ENCODE measurements around the gene ACSM2B.

DNA sequence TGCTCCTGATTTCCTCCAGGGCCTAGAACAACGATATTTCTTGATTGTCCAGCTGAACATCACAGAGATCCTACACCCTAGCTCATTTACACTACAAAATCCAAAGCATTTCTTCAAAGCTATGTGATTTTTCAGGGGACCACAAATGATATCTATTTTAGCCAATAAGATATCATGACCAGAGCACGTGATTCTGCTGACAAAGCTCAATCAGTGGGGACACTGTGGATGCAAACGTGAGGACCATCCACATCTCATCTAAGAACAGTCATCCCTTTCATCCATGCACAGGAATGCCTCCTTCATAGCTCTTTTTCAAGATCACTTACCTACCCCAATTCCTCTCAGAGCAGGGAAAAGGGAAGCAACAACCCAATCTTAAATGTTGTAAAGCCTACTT, 56.9 kb downstream of the ACSM2B start:
- TF ChIP-seq, protein P1, sequence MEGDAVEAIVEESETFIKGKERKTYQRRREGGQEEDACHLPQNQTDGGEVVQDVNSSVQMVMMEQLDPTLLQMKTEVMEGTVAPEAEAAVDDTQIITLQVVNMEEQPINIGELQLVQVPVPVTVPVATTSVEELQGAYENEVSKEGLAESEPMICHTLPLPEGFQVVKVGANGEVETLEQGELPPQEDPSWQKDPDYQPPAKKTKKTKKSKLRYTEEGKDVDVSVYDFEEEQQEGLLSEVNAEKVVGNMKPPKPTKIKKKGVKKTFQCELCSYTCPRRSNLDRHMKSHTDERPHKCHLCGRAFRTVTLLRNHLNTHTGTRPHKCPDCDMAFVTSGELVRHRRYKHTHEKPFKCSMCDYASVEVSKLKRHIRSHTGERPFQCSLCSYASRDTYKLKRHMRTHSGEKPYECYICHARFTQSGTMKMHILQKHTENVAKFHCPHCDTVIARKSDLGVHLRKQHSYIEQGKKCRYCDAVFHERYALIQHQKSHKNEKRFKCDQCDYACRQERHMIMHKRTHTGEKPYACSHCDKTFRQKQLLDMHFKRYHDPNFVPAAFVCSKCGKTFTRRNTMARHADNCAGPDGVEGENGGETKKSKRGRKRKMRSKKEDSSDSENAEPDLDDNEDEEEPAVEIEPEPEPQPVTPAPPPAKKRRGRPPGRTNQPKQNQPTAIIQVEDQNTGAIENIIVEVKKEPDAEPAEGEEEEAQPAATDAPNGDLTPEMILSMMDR (IDR thresholded peaks at IDR 0.05; ENCODE audit: low read depth, low read length, poor library complexity, severe bottlenecking): no peak
- no peak for TF ChIP-seq EZH2phosphoT487 (IDR thresholded peaks at IDR 0.05; ENCODE audit: borderline replicate concordance, low read length)
